Suprapubic skin (tissue), 4 donors: ENCODE measurements around the gene CRY1. TPM values are rescaled to one million over a fixed set of nuclear protein-coding genes. Genes with fewer than 3 reads are reported as not detected.

Experiments used
- DNase-seq, 2 donors: peaks; one replicate each; pipeline ENCODE4 v3.0.0-alpha.2; 2019; ENCODE audit warnings: low spot score in 2 of 2
- H3K27ac ChIP-seq: fragments of 200-600 bp; sonication (generic); one replicate; pipeline ENCODE4 v1.5.1; 2019
- H3K27me3 ChIP-seq: fragments of 200-600 bp; sonication (generic); one replicate; pipeline ENCODE4 v1.5.1; 2019
- H3K36me3 ChIP-seq: fragments of 200-600 bp; sonication (generic); one replicate; pipeline ENCODE4 v1.5.1; 2019
- H3K4me1 ChIP-seq: fragments of 200-600 bp; sonication (generic); one replicate; pipeline ENCODE4 v1.5.1; 2019
- H3K4me3 ChIP-seq: fragments of 200-600 bp; sonication (generic); one replicate; pipeline ENCODE4 v1.5.1; 2019; ENCODE audit warnings: mild to moderate bottlenecking
- H3K9me3 ChIP-seq: fragments of 200-600 bp; sonication (generic); one replicate; pipeline ENCODE4 v1.5.1; 2019
- EP300 ChIP-seq: sonication (generic); formaldehyde crosslinking; IDR thresholded peaks from one replicate; pipeline ENCODE4 v1.6.1; 2017; ENCODE audit warnings: antibody characterized with exemption
- POLR2A ChIP-seq, 2 donors: fragments of 450-650 bp; IDR thresholded peaks; one replicate each; pipeline ENCODE4 v1.6.1; 2017; ENCODE audit warnings: antibody characterized with exemption in 2 of 2, mild to moderate bottlenecking in 2 of 2, moderate library complexity in 2 of 2
- POLR2AphosphoS5 ChIP-seq, 3 donors: sonication (generic); formaldehyde crosslinking; IDR thresholded peaks; one replicate each; pipeline ENCODE4 v1.6.1; 2017; ENCODE audit warnings: antibody characterized with exemption in 3 of 3
- WGBS: methylation state at CpG from one replicate; pipeline ENCODE4 v1.1.5; 2018; 5-methylcytosine and 5-hydroxymethylcytosine counted together
- total RNA-seq, 4 donors: library from RNA; depleted of rRNA; stranded (reverse); fragments of >200 nt; gene quantifications; one replicate each; pipeline ENCODE4 v1.1.0, GENCODE V29; 2016
- TF ChIP-seq, protein P1 (sequence below), 2 donors: fragments of 200-600 bp in 1 of 2; fragments of 450-650 bp in 1 of 2; sonication (generic) in 1 of 2; IDR thresholded peaks; one replicate each; pipeline ENCODE4 v1.5.1; 2016 to 2019; ENCODE audit warnings: antibody characterized with exemption in 2 of 2, mild to moderate bottlenecking in 1 of 2, moderate library complexity in 1 of 2

The CRY1 gene
- total RNA-seq, 4 donors from 2014 or later, result 18.1 to 37.2 (median 35.0) TPM

DNA sequence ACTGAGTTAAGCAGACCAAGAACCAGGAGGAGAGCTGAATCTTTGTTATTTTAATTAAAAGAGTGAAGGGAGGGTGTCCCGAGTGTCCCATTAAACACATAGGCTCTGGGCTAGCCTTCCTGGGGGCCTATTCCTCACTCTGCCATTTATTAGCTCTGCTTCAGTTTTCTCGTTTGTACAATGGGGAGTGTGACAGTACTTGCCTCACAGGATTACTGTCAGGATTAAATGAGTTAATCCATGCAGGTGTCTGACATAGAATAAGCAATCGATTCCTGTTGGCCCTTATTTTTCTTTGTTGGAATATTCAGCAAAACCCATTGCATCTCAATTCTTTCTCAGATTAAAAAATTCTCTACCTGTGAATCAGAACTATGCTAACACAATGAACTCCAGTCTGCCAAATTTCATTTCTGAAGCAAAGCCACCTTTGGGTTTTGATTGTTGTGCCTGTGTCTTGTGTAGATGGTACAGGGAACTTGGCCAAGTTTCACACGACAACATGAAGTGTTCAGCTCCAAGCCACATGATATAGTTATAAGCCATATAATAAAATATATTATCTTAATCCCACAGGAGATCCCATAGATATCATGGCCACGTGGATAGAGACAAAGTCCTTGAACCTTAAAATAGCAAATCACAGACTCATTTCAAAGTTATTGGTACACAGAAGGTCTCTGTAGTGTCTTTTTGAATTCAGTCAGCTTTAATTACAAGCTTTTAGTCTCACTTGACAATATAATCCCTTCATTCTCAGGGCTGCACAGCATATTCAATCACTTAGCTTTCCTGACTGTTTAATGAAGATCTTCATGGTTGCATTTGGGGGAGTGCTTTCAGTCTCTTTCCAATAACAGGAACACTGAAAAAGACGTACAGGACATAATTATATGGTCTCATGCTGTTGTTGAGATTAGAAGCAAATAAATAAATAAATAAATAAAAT, 34.4 kb upstream of the CRY1 start:
- 77% methylated on average over 6 of the region's 6 CpGs for WGBS
- Histone ChIP-seq H3K27ac (no peak overlapping the region), H3K36me3 (no peaks in the 10 kb centered on the region), H3K4me1 (peaks cover 5% of the 10 kb centered on the region), H3K27me3 (peaks cover 4% of the 10 kb centered on the region), H3K4me3 (no peak overlapping the region), H3K9me3 (no peaks in the 10 kb centered on the region)
- no peak for DNase-seq
- TF ChIP-seq POLR2AphosphoS5 (IDR thresholded peaks at IDR 0.05) (no peak), EP300 (no peak), POLR2A (IDR thresholded peaks at IDR 0.05) (no peak)
- TF ChIP-seq, protein P1, sequence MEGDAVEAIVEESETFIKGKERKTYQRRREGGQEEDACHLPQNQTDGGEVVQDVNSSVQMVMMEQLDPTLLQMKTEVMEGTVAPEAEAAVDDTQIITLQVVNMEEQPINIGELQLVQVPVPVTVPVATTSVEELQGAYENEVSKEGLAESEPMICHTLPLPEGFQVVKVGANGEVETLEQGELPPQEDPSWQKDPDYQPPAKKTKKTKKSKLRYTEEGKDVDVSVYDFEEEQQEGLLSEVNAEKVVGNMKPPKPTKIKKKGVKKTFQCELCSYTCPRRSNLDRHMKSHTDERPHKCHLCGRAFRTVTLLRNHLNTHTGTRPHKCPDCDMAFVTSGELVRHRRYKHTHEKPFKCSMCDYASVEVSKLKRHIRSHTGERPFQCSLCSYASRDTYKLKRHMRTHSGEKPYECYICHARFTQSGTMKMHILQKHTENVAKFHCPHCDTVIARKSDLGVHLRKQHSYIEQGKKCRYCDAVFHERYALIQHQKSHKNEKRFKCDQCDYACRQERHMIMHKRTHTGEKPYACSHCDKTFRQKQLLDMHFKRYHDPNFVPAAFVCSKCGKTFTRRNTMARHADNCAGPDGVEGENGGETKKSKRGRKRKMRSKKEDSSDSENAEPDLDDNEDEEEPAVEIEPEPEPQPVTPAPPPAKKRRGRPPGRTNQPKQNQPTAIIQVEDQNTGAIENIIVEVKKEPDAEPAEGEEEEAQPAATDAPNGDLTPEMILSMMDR (IDR thresholded peaks at IDR 0.05), result no peak

DNA sequence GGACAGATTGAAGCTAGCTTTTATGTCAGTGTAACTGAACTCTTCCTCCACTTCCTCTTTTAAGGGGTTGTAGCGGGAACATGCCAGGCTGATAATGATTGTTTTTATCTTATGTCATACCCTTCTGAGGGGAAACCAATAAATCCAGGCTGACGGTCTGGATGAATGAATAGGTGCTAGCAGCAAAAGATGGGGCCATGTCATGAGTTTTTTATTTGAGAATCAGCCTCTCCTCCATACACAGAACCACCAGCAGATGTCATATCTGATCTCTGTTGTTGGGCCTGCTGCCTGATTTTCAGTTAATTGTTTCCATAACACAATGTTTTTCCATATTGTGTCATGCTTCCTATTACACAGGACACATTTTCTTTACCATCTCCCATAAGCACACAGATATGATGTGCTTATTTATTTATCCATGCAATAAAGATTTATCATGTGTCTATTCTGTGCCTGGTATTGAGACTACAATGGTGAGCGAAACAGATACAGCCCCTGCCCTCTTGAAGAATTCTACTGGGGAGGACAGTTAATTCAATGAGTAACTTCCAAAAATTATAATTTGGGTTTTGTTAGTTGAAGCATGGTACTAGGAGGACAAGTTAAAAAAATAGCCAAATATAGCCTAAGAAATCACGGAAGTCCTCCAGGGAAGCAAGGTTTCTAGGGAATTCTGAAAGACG, 33.6 kb upstream of the CRY1 start:
- Histone ChIP-seq H3K4me1 (peaks cover 1% of the 10 kb centered on the region), H3K27me3 (peaks cover 6% of the 10 kb centered on the region), H3K9me3 (no peaks in the 10 kb centered on the region), H3K36me3 (no peaks in the 10 kb centered on the region), H3K4me3 (no peak overlapping the region), H3K27ac (no peak overlapping the region)
- WGBS, result 74% methylated on average over 5 of the region's 5 CpGs
- TF ChIP-seq EP300 (no peak), POLR2A (IDR thresholded peaks at IDR 0.05) (no peak), POLR2AphosphoS5 (IDR thresholded peaks at IDR 0.05) (no peak)
- TF ChIP-seq, protein P1 (IDR thresholded peaks at IDR 0.05), result no peak
- DNase-seq, result no peak

DNA sequence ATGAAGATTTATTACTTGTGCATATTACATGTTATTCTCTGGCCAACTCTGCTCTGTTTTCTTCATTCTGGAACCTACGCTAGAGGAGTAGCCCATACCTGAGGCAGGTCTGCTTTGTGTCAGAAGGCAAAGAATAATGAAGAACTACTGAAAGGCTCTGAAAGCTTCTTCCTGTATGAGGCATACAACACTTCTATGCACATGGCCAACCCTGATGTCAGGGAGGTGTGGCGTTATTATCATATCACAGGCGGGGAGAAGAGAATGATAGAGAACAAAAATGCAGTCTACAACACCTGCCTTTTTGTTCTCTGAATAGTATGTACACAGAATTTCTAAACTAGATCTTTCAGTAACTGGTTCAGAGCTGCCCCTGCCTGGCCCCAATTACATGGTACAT, 32.5 kb upstream of the CRY1 start:
- Histone ChIP-seq H3K36me3 (no peaks in the 10 kb centered on the region), H3K9me3 (no peaks in the 10 kb centered on the region), H3K4me3 (no peak overlapping the region), H3K4me1 (no peaks in the 10 kb centered on the region), H3K27ac (no peak overlapping the region), H3K27me3 (peaks cover 14% of the 10 kb centered on the region)
- TF ChIP-seq, protein P1 (IDR thresholded peaks at IDR 0.05), result no peak
- no peak for TF ChIP-seq POLR2AphosphoS5 (IDR thresholded peaks at IDR 0.05)
- no peak for TF ChIP-seq EP300
- no peak for DNase-seq
- WGBS, result 58% methylated on average over 3 of the region's 3 CpGs

DNA sequence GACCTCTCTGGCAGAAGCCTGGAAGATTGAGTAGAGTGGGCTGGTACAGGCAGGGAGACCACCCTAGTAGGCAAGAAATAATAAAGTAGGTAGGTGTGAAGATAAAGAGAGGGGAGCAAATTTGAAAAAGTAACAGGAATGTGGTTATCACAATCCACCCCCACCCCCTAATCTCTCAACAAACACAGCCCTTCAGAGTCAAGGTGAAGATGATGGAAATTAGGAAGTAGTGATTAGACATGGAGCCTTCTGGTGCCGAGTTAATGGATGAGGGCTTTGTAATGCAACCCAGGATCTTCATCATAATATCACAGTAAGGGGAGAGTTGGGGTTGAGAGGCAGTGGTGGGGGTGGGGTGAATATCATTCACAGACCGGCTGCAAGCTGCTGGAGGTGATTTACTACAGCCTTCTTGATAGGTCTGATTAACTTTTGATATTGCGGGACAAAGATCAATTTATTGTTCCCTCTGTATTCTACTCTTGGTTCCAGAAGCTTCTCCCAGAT, 29.2 kb upstream of the CRY1 start:
- H3K27ac ChIP-seq, result no peak overlapping the region
- no peak overlapping the region for H3K4me3 ChIP-seq
- no peaks in the 10 kb centered on the region for H3K36me3 ChIP-seq
- peaks cover 14% of the 10 kb centered on the region for H3K27me3 ChIP-seq
- H3K4me1 ChIP-seq, result no peaks in the 10 kb centered on the region
- H3K9me3 ChIP-seq, result no peaks in the 10 kb centered on the region
- DNase-seq, result no peak
- WGBS, result 45% methylated on average over 3 of the region's 3 CpGs
- TF ChIP-seq POLR2AphosphoS5 (IDR thresholded peaks at IDR 0.05), result no peak
- TF ChIP-seq EP300, result no peak
- TF ChIP-seq, protein P1 (IDR thresholded peaks at IDR 0.05), result no peak
- TF ChIP-seq POLR2A (IDR thresholded peaks at IDR 0.05), result no peak

DNA sequence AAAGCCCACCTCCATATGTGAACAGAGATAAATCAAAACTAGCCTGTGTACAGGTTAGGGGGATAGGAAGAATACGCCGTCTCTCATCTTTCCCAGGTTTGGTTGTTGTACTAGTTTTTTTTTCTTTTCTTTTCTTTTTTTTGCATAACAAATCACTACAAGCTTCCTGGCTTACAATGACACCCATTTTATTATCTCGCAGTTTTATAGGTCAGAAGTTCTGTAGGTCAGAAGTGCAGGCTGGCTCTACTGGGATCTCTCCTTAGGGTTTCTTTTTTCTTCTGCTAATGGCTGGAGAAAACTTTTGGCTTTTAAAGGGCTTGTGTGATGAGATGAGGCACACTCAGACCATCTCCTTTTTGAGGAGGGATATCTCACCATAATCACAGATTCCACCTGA, 25.7 kb upstream of the CRY1 start:
- H3K27me3 ChIP-seq, result peaks cover 14% of the 10 kb centered on the region
- no peaks in the 10 kb centered on the region for H3K4me1 ChIP-seq
- no peak overlapping the region for H3K4me3 ChIP-seq
- H3K9me3 ChIP-seq, result no peaks in the 10 kb centered on the region
- no peak for DNase-seq
- H3K36me3 ChIP-seq, result no peaks in the 10 kb centered on the region
- no peak overlapping the region for H3K27ac ChIP-seq
- TF ChIP-seq, protein P1 (IDR thresholded peaks at IDR 0.05), result no peak
- no peak for TF ChIP-seq EP300
- TF ChIP-seq POLR2A (IDR thresholded peaks at IDR 0.05), result no peak
- no peak for TF ChIP-seq POLR2AphosphoS5 (IDR thresholded peaks at IDR 0.05)
- WGBS, result 70% methylated on average over 3 of the region's 3 CpGs
